ENCODE results near the gene PTTG1IP2. TPM values are rescaled to one million over a fixed set of nuclear protein-coding genes. Genes with fewer than 3 reads are reported as not detected.

PTTG1IP2 gene
- total RNA-seq, 1 experiment from 2014 or later: not detected

- Histone ChIP-seq H3K4me1 (ENCODE audit: insufficient read depth, low read length) (no peaks in the 10 kb centered on the region), H3K9ac (ENCODE audit: extremely low read depth, insufficient read length, low read length) (no peak overlapping the region), H3K23me2 (ENCODE audit: insufficient read length, low read depth, low read length, poor library complexity, severe bottlenecking) (no peaks in the 10 kb centered on the region), H2AK5ac (ENCODE audit: insufficient read length, low read length) (no peak overlapping the region), H3K79me1 (ENCODE audit: insufficient read depth, low read depth, low read length, poor library complexity, severe bottlenecking) (no peaks in the 10 kb centered on the region), H3K23ac (ENCODE audit: insufficient read length, low read depth, low read length) (no peak overlapping the region), H4K8ac (replicated peaks; ENCODE audit: insufficient read length, low read depth, low read length) (no peak overlapping the region), H2BK5ac (ENCODE audit: insufficient read length, low read length) (no peak overlapping the region), H4K5ac (ENCODE audit: insufficient read length, low read depth, low read length) (no peak overlapping the region), H3K56ac (ENCODE audit: insufficient read length, low read depth, low read length) (no peak overlapping the region), H3K27ac (ENCODE audit: insufficient read length, low read depth, low read length) (no peak overlapping the region), H2BK20ac (ENCODE audit: low read depth, low read length, poor library complexity, severe bottlenecking) (no peak overlapping the region), H3K79me2 (ENCODE audit: insufficient read depth, low read length) (no peaks in the 10 kb centered on the region), H3K4me2 (ENCODE audit: insufficient read depth, insufficient read length, low read length) (no peak overlapping the region), H3K18ac (ENCODE audit: insufficient read length, low read depth, low read length) (no peak overlapping the region), H3K9me3 (ENCODE audit: control insufficient read depth, low read depth, low read length) (peaks cover 4% of the 10 kb centered on the region), H3T11ph (ENCODE audit: low read length) (no peak overlapping the region), H3K14ac (ENCODE audit: insufficient read depth, low read length) (no peak overlapping the region), H3K27me3 (ENCODE audit: insufficient read depth, low read length) (no peaks in the 10 kb centered on the region), H3K4ac (ENCODE audit: low read depth, low read length) (no peak overlapping the region), H2BK15ac (ENCODE audit: low read depth, low read length) (no peak overlapping the region), H2AFZ (ENCODE audit: low read length) (no peak overlapping the region), H2BK12ac (ENCODE audit: insufficient read length, low read depth, low read length) (no peak overlapping the region), H4K91ac (ENCODE audit: insufficient read length, low read depth, low read length) (no peak overlapping the region), H2BK120ac (ENCODE audit: low read depth, low read length, poor library complexity, severe bottlenecking) (no peak overlapping the region), H4K20me1 (ENCODE audit: control insufficient read depth, insufficient read depth, insufficient read length) (no peaks in the 10 kb centered on the region)
- no peaks in the 10 kb centered on the region for H3K4me1 Mint-ChIP-seq
- peak overlapping the region in 1 of 3 experiments; percentile 77; a peak in 1 of 7 replicates for H3K27ac Mint-ChIP-seq
- no peak overlapping the region for H3K4me3 Mint-ChIP-seq
- no CpG with 5 or more reads among the region's 6 CpGs for WGBS (ENCODE audit: extremely low coverage, insufficient read length, low lambda C conversion rate)
- no peaks in the 10 kb centered on the region for H3K27me3 Mint-ChIP-seq (ENCODE audit: low read depth)
- DNase-seq: no peak
- no peak for TF ChIP-seq CTCF (conservative IDR thresholded peaks at IDR 0.05)
- H3K36me3 Mint-ChIP-seq (ENCODE audit: insufficient read depth in 1 of 3, low read depth in 3 of 3): peaks cover 5 to 13% (median 7%) of the 10 kb centered on the region in 3 experiments; a peak in 6 of 7 replicates
- peaks cover 5 to 13% of the 10 kb centered on the region in 2 experiments; a peak in 4 of 5 replicates for H3K9me3 Mint-ChIP-seq
Observed at GRCh38 chr7:90421651-90422050, 47.8 kb upstream of the PTTG1IP2 start.

Data from H9 (cell line).